Renal cortex interstitium (tissue), 11 donors: ENCODE results near the gene ZBTB21. TPM values are rescaled to one million over a fixed set of nuclear protein-coding genes. Genes with fewer than 3 reads are reported as not detected.
"Not testable (repeated sequence)": the region's sequence is repeated elsewhere in the genome, so short reads cannot be mapped to it uniquely, and the experiment has no call there.

Experiments used
- DNase-seq, 11 donors: peaks; one replicate each; pipeline ENCODE4 v3.0.0-alpha.2; 2013; ENCODE audit warnings: low read depth in 9 of 11, low spot score in 4 of 11; ENCODE audit errors: extremely low read depth in 1 of 11
- polyA plus RNA-seq, 3 donors: library from polyadenylated mRNA; unstranded; fragments of 120-200 nt; gene quantifications; one replicate each; pipeline ENCODE4 v1.2.1, GENCODE V29; 2013; ENCODE audit not compliant: insufficient read length in 3 of 3

The ZBTB21 gene
- polyA plus RNA-seq, 3 donors, result 9.4 to 14.1 (median 10.8) TPM

DNA sequence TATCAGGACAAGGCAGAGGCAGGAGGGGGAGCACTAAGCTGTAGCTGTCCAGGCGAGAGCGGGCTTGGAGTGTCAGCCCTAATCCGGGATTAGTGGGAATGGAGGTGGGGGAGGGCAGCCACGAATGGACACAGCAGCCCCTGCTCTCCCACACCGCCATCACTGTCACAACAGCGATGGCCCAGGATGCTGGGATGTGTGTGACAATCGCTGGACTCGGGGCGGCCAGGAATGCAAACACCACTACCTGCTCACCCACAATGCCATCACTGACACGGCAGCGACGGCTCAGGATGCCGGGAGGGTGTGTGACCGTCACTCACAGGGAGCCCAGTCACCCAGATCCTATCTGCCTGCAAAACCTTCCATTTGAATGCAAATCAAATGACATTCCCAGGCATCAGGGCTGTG, 59.2 kb downstream of the ZBTB21 start:
- no peak for DNase-seq

DNA sequence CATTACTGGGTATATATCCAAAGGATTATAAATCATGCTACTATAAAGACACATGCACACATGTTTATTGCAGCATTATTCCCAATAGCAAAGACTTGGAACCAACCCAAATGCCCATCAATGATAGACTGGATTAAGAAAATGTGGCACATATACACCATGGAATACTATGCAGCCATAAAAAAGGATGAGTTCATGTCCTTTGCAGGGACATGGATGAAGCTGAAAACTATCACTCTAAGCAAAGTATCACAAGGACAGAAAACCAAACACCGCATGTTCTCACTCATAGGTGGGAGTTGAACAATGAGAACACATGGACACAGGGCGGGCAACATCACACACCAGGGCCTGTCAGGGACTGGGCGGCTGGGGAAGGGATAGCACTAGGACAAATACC, 60.5 kb downstream of the ZBTB21 start:
- DNase-seq, result not testable (repeated sequence)

DNA sequence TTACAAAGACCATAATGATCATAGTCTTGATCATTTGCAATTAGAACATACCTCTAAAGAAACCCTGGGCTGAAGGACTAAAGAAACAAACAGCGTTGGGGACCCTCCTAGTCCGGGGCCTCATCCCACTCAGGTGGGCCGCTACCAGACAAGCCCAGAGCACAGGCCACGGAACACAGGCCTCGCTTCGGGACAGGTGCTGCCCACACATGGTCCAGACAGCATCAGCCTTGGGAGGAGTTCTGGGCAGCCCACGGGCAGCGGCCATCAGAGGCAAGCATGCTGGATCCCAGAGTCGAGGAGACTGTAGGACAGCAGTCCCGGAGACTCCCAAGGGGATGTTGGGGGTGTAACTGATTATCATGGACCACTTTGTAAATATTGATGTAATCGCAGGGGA, 61.3 kb downstream of the ZBTB21 start:
- no peak for DNase-seq

DNA sequence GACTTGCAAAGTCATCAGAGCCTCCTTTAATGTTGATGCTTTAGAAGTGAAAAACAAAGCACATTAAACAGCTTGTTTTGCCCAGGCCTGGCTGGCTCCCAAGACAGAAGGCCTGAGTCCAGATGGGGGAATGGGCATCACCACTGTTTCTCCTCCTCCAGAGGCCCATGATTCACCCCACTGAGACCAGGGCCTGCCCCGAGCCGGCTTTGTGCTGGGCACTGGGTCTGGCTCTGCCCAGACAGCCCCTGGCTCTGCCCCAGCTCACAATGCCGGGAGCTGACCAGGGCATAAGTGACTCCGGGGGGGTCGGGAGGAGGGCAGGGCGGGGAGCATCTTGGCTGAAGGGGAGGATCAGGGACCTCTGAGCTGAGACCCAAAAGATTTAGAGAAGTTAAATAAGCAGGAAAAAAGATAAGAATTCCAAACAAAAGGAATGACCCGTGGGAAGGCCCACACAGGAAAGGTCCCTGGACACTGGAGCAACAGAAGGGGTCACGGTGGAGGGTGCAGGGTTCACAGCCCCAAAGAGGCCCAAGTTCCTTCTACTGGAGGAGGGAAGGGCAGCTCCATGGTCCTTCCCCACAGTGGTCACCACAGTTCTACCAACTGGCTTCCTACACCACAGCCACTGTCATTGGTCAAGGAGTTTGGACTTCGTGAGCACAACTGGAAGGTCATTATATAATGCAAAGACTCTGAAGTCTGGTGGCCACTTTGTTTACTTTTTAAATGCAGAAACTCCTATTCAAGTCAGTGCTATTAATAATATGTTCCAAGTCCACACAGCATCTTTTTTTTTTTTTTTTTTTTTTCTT, 61.9 kb downstream of the ZBTB21 start:
- no peak for DNase-seq

DNA sequence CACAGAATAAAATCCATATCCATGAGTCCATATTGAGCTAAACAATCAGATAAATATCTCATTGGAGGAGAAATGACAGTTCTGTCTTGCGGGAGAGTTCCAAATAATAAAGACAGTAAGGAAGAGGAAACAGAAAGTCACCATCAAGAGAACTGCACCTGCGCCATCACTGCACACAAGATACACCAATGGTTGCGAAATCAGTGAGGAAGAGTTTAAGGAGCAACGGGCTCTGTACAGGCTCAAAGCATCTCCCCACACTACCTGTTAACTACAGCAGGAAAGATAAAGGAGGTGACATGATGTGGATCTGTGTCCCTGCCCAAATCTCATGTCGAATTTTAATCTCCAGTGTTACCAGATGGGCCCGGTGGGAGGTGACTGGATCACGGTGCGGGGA, 64.2 kb downstream of the ZBTB21 start:
- no peak for DNase-seq

DNA sequence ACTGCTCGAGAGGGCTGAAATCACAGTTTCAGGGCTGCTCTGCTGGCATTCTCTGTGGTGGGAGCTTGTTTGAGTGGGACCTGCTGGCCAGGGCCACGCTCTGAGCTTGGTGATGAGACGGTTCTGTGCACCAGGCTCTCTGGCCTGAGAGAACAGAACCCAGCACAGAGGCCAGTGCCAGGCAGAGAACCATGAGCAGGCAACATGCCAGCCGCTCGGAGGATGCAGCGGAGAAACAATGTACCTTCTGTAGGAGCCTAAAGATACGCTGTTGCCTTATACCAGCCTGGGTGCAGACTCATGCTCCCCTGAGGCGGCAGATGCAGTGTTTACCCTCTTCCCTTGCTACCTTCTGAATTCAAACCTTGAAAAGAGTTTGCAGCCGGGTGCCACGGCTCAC, 66.3 kb downstream of the ZBTB21 start:
- DNase-seq, result no peak

DNA sequence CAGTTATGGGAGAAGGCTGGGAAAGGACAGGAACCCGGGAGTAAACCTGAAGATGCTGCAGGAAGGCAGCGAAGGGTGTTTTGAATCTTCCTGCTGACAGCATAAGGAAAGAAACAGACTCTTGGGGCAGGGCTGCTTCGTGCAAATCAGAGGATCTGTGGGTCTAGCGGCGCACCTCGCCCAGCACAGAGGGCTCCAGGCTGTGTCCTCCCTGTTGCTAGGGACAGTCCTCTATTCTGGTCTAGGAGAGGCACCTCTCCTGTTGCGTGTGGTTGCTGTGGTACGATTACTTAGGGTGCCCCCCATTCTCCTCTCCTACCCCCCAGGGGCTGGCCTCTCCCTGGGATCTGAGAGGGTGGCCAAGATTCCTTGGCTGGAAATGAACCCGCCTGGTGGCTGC, 67.7 kb downstream of the ZBTB21 start:
- no peak for DNase-seq

DNA sequence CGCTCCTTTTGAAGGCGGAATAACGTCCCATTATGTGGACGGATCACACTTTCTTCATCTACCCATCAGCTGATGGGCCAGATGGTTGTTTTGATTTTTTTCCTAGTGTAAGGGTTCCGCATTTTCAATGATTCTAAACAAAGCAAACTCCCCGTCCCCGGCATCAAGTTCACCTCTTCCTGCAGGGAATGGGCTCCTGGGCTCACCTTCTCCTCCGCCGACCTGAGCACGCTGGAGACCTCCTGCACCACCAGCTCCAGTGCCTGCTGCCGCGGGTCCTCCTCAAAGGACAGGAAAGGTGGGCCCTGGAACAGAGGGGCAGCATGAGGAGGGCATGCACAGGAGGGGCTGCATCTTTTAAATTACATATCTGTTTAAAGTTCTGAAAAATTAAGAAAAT, 68.2 kb downstream of the ZBTB21 start:
- no peak for DNase-seq

DNA sequence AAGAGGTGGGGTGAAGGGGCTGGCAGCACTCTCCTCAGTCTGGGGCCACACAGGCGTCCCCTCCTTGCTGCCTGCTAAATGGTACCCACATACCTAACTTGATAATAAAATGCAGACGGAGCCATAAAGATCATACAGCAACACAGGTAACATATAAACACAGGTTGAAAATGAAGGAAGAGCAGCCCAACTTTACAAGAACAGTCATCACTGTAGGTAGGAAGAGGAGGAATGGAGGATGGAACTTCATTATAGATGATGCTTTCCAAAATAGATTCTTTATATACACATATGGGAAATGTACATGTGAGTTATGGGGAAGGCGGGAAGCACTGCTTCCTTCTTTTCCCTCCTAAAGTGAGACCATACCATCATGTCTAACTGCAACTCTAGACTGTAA, 69.7 kb downstream of the ZBTB21 start:
- no peak for DNase-seq

DNA sequence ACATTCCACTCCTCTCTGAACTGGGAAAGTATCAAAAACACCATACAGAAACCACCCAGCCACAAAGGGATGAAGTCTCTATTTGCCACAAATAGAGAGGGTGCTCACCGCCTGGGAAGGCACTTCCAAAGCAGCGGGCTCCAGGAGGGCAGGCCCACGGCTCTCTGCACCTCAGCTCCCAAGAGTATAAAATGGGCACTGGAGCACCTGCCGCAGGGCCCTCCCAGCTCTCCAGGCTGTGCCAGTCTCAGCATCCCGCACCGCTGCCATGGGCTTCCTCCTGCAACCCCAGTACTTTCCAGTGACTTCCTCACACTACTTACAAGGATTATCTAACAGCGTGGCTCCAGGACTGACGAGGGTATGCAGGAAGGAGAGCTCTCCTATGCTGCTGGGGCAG, 70.8 kb downstream of the ZBTB21 start:
- no peak for DNase-seq

Other genes starting within 250 kb of the ZBTB21 start
- gene RIPK4, start 243.3 kb downstream of the ZBTB21 start, polyA plus RNA-seq, result 10 to 100 TPM; 16.8 to 22.5 (median 18.2) TPM
- 1 to 10 TPM; 5.9 to 8.8 (median 6.5) TPM for gene PRDM15, start 131.0 kb downstream of the ZBTB21 start, polyA plus RNA-seq
- 10 to 100 TPM; 13.6 to 20.2 (median 15.2) TPM for gene C2CD2, start 56.3 kb downstream of the ZBTB21 start, polyA plus RNA-seq
- under 1 TPM in 2 of 3 donors, not detected in 1; 0.17 to 0.45 TPM for gene UMODL1, start 61.0 kb upstream of the ZBTB21 start, polyA plus RNA-seq
- gene ABCG1, start 208.8 kb upstream of the ZBTB21 start, polyA plus RNA-seq, result 10 to 100 TPM in 1 of 3 donors, 1 to 10 TPM in 2; 8.0 to 14.1 (median 9.3) TPM